SK-N-SH (cell line): ENCODE measurements around the gene UQCR10. TPM values are rescaled to one million over a fixed set of nuclear protein-coding genes. Genes with fewer than 3 reads are reported as not detected.

Source experiments
- CTCF ChIA-PET: fragments of 300-600, 350-600 bp; formaldehyde crosslinking; extraction: SDS; loops from one replicate; lab custom pipeline; 2021; lab: Yijun Ruan, JAX
- POLR2A ChIA-PET: fragments of 350-600 bp; sonication (Branson Sonifier 250); formaldehyde crosslinking; extraction: SDS; loops from one replicate; lab custom pipeline; 2020; ENCODE audit warnings: antibody characterized with exemption, inconsistent platforms; lab: Yijun Ruan, JAX
- DNase-seq: peaks from one replicate; pipeline ENCODE4 v3.0.0; 2012
- H2AFZ ChIP-seq: fragments of 200-600 bp; sonication (generic); 2 replicates; pipeline ENCODE4 v1.8.1; 2016; ENCODE audit warnings: antibody characterized with exemption, mild to moderate bottlenecking, low read depth
- H3F3A ChIP-seq: fragments of 200-600 bp; sonication (generic); replicated peaks from 2 replicates; pipeline ENCODE3; 2016; ENCODE audit warnings: antibody characterized with exemption, mild to moderate bottlenecking; ENCODE audit not compliant: insufficient read depth
- H3K27ac ChIP-seq, 2 experiments: fragments of 200-500 bp in 1 of 2; fragments of 200-600 bp in 1 of 2; sonication (Bioruptor generic) in 1 of 2; sonication (generic), shearing (Covaris generic) in 1 of 2; 2 replicates each; pipeline versions ENCODE4 v1.5.1 to v1.6.1; 2014 to 2016; ENCODE audit warnings: low read depth in 2 of 2, inconsistent platforms in 1 of 2, low read length in 1 of 2, mild to moderate bottlenecking in 1 of 2, mixed read lengths in 1 of 2
- H3K27me3 ChIP-seq: fragments of 200-600 bp; sonication (generic), shearing (Covaris generic); 2 replicates; pipeline ENCODE4 v1.6.1; 2016; ENCODE audit warnings: mixed run types; ENCODE audit not compliant: insufficient read depth
- H3K36me3 ChIP-seq, 2 experiments: fragments of 200-500 bp in 1 of 2; fragments of 200-600 bp in 1 of 2; sonication (Bioruptor generic) in 1 of 2; sonication (generic) in 1 of 2; replicated peaks in 1 of 2; 2 replicates each; pipeline versions ENCODE3 to v1.5.1; 2014 to 2016; ENCODE audit warnings: low read length in 1 of 2, mild to moderate bottlenecking in 1 of 2; ENCODE audit not compliant: insufficient read depth in 2 of 2, control insufficient read depth in 1 of 2
- H3K4me1 ChIP-seq, 2 experiments: fragments of 200-500 bp in 1 of 2; fragments of 200-600 bp in 1 of 2; sonication (Bioruptor generic) in 1 of 2; sonication (generic), shearing (Covaris generic) in 1 of 2; 2 replicates each; pipeline versions ENCODE4 v1.5.1 to v1.6.1; 2014 to 2016; ENCODE audit warnings: low read depth in 1 of 2, low read length in 1 of 2, mixed run types in 1 of 2; ENCODE audit not compliant: insufficient read depth in 2 of 2, control insufficient read depth in 1 of 2
- H3K4me2 ChIP-seq: fragments of 200-600 bp; sonication (generic), shearing (Covaris generic); 2 replicates; pipeline ENCODE4 v1.6.1; 2017; ENCODE audit warnings: mixed run types
- H3K4me3 ChIP-seq, 2 experiments: fragments of 200-500 bp in 1 of 2; fragments of 200-600 bp in 1 of 2; sonication (Bioruptor generic) in 1 of 2; sonication (generic), shearing (Covaris generic) in 1 of 2; 2 replicates each; pipeline versions ENCODE4 v1.5.1 to v1.8.1; 2014 to 2016; ENCODE audit warnings: low read depth in 2 of 2, inconsistent platforms in 1 of 2, low read length in 1 of 2, mild to moderate bottlenecking in 1 of 2, mixed read lengths in 1 of 2, moderate library complexity in 1 of 2
- H3K79me2 ChIP-seq: fragments of 200-600 bp; sonication (generic); 2 replicates; pipeline ENCODE4 v1.8.1; 2017; ENCODE audit warnings: mild to moderate bottlenecking; ENCODE audit not compliant: insufficient read depth
- H3K9ac ChIP-seq: fragments of 200-600 bp; sonication (generic); 2 replicates; pipeline ENCODE4 v1.6.1; 2017; ENCODE audit warnings: mixed run types
- H3K9me2 ChIP-seq: fragments of 200-600 bp; sonication (generic); 2 replicates; pipeline ENCODE4 v1.6.1; 2017; ENCODE audit warnings: mixed run types
- H3K9me3 ChIP-seq: fragments of 200-600 bp; sonication (generic); 2 replicates; pipeline ENCODE4 v1.6.1; 2017; ENCODE audit warnings: mixed run types, mild to moderate bottlenecking, moderate library complexity
- H4K20me1 ChIP-seq: fragments of 200-600 bp; sonication (generic); 2 replicates; pipeline ENCODE4 v1.6.1; 2017; ENCODE audit warnings: mild to moderate bottlenecking, mixed run types; ENCODE audit not compliant: insufficient read depth
- CHD2 ChIP-seq: fragments of 150-350 bp; IDR thresholded peaks from 2 replicates; pipeline ENCODE4 v1.6.1; 2018; ENCODE audit warnings: low read length; ENCODE audit not compliant: partially characterized antibody
- ELF1 ChIP-seq: IDR thresholded peaks from 2 replicates; pipeline ENCODE4 v1.4.0; 2012
- FOSL2 ChIP-seq: IDR thresholded peaks from 2 replicates; pipeline ENCODE4 v1.4.0; 2012; ENCODE audit warnings: low read depth, mild to moderate bottlenecking, moderate library complexity, borderline replicate concordance
- FOXM1 ChIP-seq: IDR thresholded peaks from 2 replicates; pipeline ENCODE4 v1.4.0; 2012; ENCODE audit warnings: low read depth, mild to moderate bottlenecking
- GATA2 ChIP-seq: sonication (generic); formaldehyde crosslinking; IDR thresholded peaks from 2 replicates; pipeline ENCODE4 v1.5.0; 2020; ENCODE audit warnings: mild to moderate bottlenecking, missing genetic modification reagents
- MEF2A ChIP-seq: IDR thresholded peaks from 2 replicates; pipeline ENCODE4 v1.4.0; 2012; ENCODE audit warnings: low read depth, borderline replicate concordance
- MXI1 ChIP-seq: IDR thresholded peaks from 2 replicates; pipeline ENCODE4 v1.6.1; 2012; ENCODE audit warnings: mild to moderate bottlenecking, low read depth, low read length, improper control_type of control experiment
- NRF1 ChIP-seq: IDR thresholded peaks from 2 replicates; pipeline ENCODE4 v1.6.1; 2012; ENCODE audit warnings: low read depth, mild to moderate bottlenecking, low read length
- PBX3 ChIP-seq: IDR thresholded peaks from 2 replicates; pipeline ENCODE4; 2012
- RAD21 ChIP-seq: IDR thresholded peaks from 2 replicates; pipeline ENCODE4 v1.6.1; 2012; ENCODE audit warnings: mild to moderate bottlenecking, low read length
- RCOR1 ChIP-seq: fragments of 150-350 bp; IDR thresholded peaks from 2 replicates; pipeline ENCODE4 v1.6.1; 2017; ENCODE audit warnings: antibody characterized with exemption, low read length
- RFX5 ChIP-seq: IDR thresholded peaks from 2 replicates; pipeline ENCODE4 v1.6.1; 2012; ENCODE audit warnings: mild to moderate bottlenecking, improper control_type of control experiment, low read length
- RXRA ChIP-seq: IDR thresholded peaks from 2 replicates; pipeline ENCODE4 v1.4.0; 2012; ENCODE audit warnings: low read depth, mild to moderate bottlenecking, borderline replicate concordance
- TAF1 ChIP-seq: IDR thresholded peaks from 2 replicates; pipeline ENCODE4 v1.6.1; 2012; ENCODE audit warnings: low read depth, mild to moderate bottlenecking, low read length, moderate library complexity, borderline replicate concordance
- YY1 ChIP-seq: IDR thresholded peaks from 2 replicates; pipeline ENCODE4 v1.4.0; 2012; ENCODE audit warnings: low read depth, mild to moderate bottlenecking
- WGBS: methylation state at CpG from one replicate; pipeline ENCODE4 v1.1.6; 2017; ENCODE audit warnings: low lambda C conversion rate; 5-methylcytosine and 5-hydroxymethylcytosine counted together
- polyA plus RNA-seq, 3 experiments: library from polyadenylated mRNA; depleted of rRNA; stranded (reverse); fragments of >200 nt; gene quantifications; 2 replicates each; pipeline ENCODE4 v1.2.3, GENCODE V29; 2012
- TF ChIP-seq, protein P1 (sequence below): IDR thresholded peaks from 2 replicates; pipeline ENCODE4 v1.6.1; 2012; ENCODE audit warnings: mild to moderate bottlenecking, low read depth, low read length, moderate library complexity
- TF ChIP-seq, protein P2 (sequence below): fragments of 150-350 bp; IDR thresholded peaks from 2 replicates; pipeline ENCODE4 v1.6.1; 2017; ENCODE audit warnings: antibody characterized with exemption, low read length, low read depth, borderline replicate concordance

Gene UQCR10
- polyA plus RNA-seq, 1 of the 3 experiments (the other 2 are of a cell fraction) = 248 TPM

DNA sequence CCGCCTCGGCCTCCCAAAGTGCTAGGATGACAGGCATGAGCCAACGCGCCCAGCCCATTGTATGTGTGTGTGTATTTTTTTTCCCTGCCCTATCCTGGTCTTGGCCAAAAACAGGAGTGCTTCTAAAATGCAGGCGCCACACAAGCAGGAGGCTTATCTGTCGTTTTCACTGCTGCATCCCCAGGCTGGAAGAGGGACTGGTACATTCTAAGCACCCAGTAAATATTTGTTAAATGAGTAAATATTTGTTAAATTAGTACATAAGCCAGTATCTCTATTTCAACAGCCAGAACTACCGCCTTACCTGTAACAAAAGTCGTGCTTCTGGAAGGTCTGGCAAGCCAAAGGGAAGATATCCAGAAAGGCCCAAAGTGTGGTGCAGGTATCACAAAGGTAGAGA, 46.0 kb downstream of the UQCR10 start:
- Histone ChIP-seq H3K27ac (no peak overlapping the region), H2AFZ (no peak overlapping the region), H3K79me2 (no peaks in the 10 kb centered on the region), H3K4me2 (no peak overlapping the region), H4K20me1 (no peaks in the 10 kb centered on the region), H3K27me3 (no peaks in the 10 kb centered on the region), H3K9me3 (no peaks in the 10 kb centered on the region), H3F3A (no peaks in the 10 kb centered on the region), H3K9ac (no peak overlapping the region), H3K36me3 (peaks cover 38 to 58% of the 10 kb centered on the region in 2 experiments), H3K4me1 (peaks cover 0 to 2% of the 10 kb centered on the region in 2 experiments; a peak in 1 of 4 replicates), H3K9me2 (no peaks in the 10 kb centered on the region), H3K4me3 (no peak overlapping the region)
- no peak for DNase-seq
- POLR2A ChIA-PET = no interaction called here
- WGBS = 92% methylated on average over 8 of the region's 8 CpGs
- CTCF ChIA-PET = interaction anchor here (1.2 to 2.0 kb wide), 2 partner anchors 123 to 192 kb away, joined by 4 to 6 read pairs; no protein-coding TSS in a partner anchor
- TF ChIP-seq MEF2A (no peak), CHD2 (no peak), TAF1 (no peak), NRF1 (no peak), YY1 (no peak), GATA2 (CRISPR knock-in tag) (no peak), ELF1 (no peak), PBX3 (no peak), RFX5 (no peak), RAD21 (no peak), FOSL2 (no peak)
- TF ChIP-seq, protein P1, sequence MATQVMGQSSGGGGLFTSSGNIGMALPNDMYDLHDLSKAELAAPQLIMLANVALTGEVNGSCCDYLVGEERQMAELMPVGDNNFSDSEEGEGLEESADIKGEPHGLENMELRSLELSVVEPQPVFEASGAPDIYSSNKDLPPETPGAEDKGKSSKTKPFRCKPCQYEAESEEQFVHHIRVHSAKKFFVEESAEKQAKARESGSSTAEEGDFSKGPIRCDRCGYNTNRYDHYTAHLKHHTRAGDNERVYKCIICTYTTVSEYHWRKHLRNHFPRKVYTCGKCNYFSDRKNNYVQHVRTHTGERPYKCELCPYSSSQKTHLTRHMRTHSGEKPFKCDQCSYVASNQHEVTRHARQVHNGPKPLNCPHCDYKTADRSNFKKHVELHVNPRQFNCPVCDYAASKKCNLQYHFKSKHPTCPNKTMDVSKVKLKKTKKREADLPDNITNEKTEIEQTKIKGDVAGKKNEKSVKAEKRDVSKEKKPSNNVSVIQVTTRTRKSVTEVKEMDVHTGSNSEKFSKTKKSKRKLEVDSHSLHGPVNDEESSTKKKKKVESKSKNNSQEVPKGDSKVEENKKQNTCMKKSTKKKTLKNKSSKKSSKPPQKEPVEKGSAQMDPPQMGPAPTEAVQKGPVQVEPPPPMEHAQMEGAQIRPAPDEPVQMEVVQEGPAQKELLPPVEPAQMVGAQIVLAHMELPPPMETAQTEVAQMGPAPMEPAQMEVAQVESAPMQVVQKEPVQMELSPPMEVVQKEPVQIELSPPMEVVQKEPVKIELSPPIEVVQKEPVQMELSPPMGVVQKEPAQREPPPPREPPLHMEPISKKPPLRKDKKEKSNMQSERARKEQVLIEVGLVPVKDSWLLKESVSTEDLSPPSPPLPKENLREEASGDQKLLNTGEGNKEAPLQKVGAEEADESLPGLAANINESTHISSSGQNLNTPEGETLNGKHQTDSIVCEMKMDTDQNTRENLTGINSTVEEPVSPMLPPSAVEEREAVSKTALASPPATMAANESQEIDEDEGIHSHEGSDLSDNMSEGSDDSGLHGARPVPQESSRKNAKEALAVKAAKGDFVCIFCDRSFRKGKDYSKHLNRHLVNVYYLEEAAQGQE = no peak
- TF ChIP-seq, all 33 proteins: peak for 0

DNA sequence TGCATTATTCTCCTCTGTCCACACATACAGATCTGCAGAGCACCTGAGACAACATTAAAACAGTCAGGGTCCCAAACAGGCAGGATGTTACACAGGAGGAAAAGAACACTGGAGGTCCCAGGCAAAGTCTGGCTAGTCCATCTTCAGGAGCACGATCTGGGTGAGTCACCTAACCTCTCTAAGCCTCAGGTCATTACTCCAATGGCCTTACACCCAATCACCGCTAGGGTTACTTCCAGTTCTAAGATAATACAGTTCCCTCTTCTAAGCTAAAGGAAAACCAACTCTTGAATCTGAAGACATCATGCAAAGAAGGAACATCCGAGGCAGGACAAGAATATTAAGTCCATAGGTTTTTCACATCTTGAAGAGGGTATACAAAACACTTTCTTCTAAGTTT, 46.4 kb downstream of the UQCR10 start:
- peaks cover 0 to 2% of the 10 kb centered on the region in 2 experiments; a peak in 1 of 4 replicates for H3K4me1 ChIP-seq
- no peaks in the 10 kb centered on the region for H3K9me3 ChIP-seq
- no peaks in the 10 kb centered on the region for H3K79me2 ChIP-seq
- peaks cover 34 to 56% of the 10 kb centered on the region in 2 experiments for H3K36me3 ChIP-seq
- no peak overlapping the region for H3K27ac ChIP-seq
- H3K9me2 ChIP-seq = no peaks in the 10 kb centered on the region
- ChIA-PET CTCF (interaction anchor here (1.0 kb wide), 1 partner anchor 275 kb away, joined by 6 read pairs; no protein-coding TSS in a partner anchor), POLR2A (no interaction called here)
- DNase-seq = no peak
- no peak overlapping the region for H3K9ac ChIP-seq
- no peaks in the 10 kb centered on the region for H4K20me1 ChIP-seq
- H2AFZ ChIP-seq = no peak overlapping the region
- H3K4me2 ChIP-seq = no peak overlapping the region
- H3F3A ChIP-seq = no peaks in the 10 kb centered on the region
- 86% methylated on average over 3 of the region's 3 CpGs for WGBS
- H3K27me3 ChIP-seq = no peaks in the 10 kb centered on the region
- H3K4me3 ChIP-seq = no peak overlapping the region
- TF ChIP-seq, protein P2, sequence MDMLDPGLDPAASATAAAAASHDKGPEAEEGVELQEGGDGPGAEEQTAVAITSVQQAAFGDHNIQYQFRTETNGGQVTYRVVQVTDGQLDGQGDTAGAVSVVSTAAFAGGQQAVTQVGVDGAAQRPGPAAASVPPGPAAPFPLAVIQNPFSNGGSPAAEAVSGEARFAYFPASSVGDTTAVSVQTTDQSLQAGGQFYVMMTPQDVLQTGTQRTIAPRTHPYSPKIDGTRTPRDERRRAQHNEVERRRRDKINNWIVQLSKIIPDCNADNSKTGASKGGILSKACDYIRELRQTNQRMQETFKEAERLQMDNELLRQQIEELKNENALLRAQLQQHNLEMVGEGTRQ = no peak
- TF ChIP-seq, protein P1 = no peak
- TF ChIP-seq MXI1 (no peak), RFX5 (no peak), RCOR1 (no peak), RXRA (no peak), TAF1 (no peak), PBX3 (no peak), FOXM1 (no peak)
